Upper lobe of right lung (tissue), 1 donor: ENCODE measurements around the gene CNTN1. TPM values are rescaled to one million over a fixed set of nuclear protein-coding genes. Genes with fewer than 3 reads are reported as not detected.

Source experiments
- ATAC-seq: fragments of 200-7000 bp; cut with Tn5 transposase; one replicate; pipeline ENCODE4 v1.9.1; 2020; ENCODE audit warnings: mild to moderate bottlenecking, moderate library complexity
- DNase-seq: peaks from one replicate; pipeline ENCODE4 v3.0.0-alpha.2; 2020
- H3K27ac ChIP-seq: fragments of 200-600 bp; one replicate; pipeline ENCODE4 v1.8.0; 2022
- H3K27me3 ChIP-seq: fragments of 200-600 bp; one replicate; pipeline ENCODE4 v1.8.0; 2022; ENCODE audit warnings: mild to moderate bottlenecking
- H3K36me3 ChIP-seq: fragments of 200-600 bp; one replicate; pipeline ENCODE4 v1.8.0; 2022
- H3K4me1 ChIP-seq: fragments of 200-600 bp; one replicate; pipeline ENCODE4 v1.8.0; 2022
- H3K4me3 ChIP-seq: fragments of 200-600 bp; one replicate; pipeline ENCODE4 v1.8.0; 2022; ENCODE audit warnings: mild to moderate bottlenecking
- H3K9me3 ChIP-seq: fragments of 200-600 bp; one replicate; pipeline ENCODE4 v1.8.0; 2022
- intact Hi-C: fragments of 100-400 bp; cut with DNase I; formaldehyde crosslinking; loops from one replicate; pipeline ENCODE4 v1.11.0; 2022
- total RNA-seq: library from RNA; stranded (reverse); fragmentation: NEBNext Ultra II Directional; extraction: Animal tissue kit (Norgen Biotek cat#: 25700); gene quantifications from one replicate; pipeline ENCODE4 v1.2.1, GENCODE V29; 2021
- TF ChIP-seq, protein P1 (sequence below): fragments of 200-600 bp; IDR thresholded peaks from one replicate; pipeline ENCODE4 v1.8.0; 2022; ENCODE audit warnings: antibody characterized with exemption
- donor health status: DM: no; HTN: yes; CAD: no; lungs with severe emphysema.

The CNTN1 gene
- total RNA-seq, 1 donor from 2014 or later, result 15.1 TPM

DNA sequence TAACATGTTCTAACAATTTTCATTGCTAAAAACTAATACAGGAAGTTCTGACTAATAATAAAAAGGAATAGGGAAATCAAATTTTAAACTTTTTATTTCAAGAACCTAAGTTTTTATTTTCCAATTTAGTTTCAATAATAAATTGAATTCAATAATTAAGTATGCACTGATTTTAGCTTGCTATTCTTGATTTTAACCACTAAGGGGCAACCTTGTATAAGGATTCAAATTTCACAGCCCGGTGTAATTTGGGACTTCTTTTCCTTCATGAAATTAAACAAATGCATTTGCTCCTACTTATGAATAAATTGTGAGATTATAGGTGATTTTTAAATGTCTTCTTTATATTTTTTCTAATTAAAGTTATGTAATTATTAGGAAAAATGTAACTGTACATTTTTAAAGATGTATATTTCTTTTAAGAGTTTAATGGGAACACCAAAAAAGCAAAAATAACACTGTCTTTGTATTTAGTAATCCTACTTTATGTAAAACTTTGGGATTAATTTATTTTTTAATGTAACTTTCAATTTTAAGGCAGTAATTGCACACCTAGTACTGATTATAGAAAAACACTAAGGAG, 254.5 kb downstream of the CNTN1 start:
- Histone ChIP-seq H3K9me3 (no peaks in the 10 kb centered on the region), H3K4me1 (no peaks in the 10 kb centered on the region), H3K27me3 (no peaks in the 10 kb centered on the region), H3K4me3 (no peak overlapping the region), H3K36me3 (no peaks in the 10 kb centered on the region), H3K27ac (no peak overlapping the region)
- intact Hi-C loops, result loop anchor here (10.0 kb wide), 1 partner anchor 1078 kb away; no protein-coding TSS in a partner anchor
- ATAC-seq, result no peak
- no peak for DNase-seq
- TF ChIP-seq, protein P1, sequence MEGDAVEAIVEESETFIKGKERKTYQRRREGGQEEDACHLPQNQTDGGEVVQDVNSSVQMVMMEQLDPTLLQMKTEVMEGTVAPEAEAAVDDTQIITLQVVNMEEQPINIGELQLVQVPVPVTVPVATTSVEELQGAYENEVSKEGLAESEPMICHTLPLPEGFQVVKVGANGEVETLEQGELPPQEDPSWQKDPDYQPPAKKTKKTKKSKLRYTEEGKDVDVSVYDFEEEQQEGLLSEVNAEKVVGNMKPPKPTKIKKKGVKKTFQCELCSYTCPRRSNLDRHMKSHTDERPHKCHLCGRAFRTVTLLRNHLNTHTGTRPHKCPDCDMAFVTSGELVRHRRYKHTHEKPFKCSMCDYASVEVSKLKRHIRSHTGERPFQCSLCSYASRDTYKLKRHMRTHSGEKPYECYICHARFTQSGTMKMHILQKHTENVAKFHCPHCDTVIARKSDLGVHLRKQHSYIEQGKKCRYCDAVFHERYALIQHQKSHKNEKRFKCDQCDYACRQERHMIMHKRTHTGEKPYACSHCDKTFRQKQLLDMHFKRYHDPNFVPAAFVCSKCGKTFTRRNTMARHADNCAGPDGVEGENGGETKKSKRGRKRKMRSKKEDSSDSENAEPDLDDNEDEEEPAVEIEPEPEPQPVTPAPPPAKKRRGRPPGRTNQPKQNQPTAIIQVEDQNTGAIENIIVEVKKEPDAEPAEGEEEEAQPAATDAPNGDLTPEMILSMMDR, result peak; percentile 72

- Histone ChIP-seq H3K27ac (no peak overlapping the region), H3K4me3 (no peak overlapping the region), H3K9me3 (no peaks in the 10 kb centered on the region), H3K36me3 (no peaks in the 10 kb centered on the region), H3K27me3 (no peaks in the 10 kb centered on the region), H3K4me1 (no peaks in the 10 kb centered on the region)
- TF ChIP-seq, protein P1, result no peak
- ATAC-seq, result no peak
- no peak for DNase-seq
- intact Hi-C loops, result loop anchor here (10.0 kb wide), 1 partner anchor 1077 kb away; no protein-coding TSS in a partner anchor
Observed at GRCh38 chr12:40947797-40948196, 255.6 kb downstream of the CNTN1 start.

- H3K36me3 ChIP-seq, result no peaks in the 10 kb centered on the region
- TF ChIP-seq, protein P1, result no peak
- no peak for ATAC-seq
- no peaks in the 10 kb centered on the region for H3K9me3 ChIP-seq
- intact Hi-C loops, result no loop called here
- no peaks in the 10 kb centered on the region for H3K27me3 ChIP-seq
- no peaks in the 10 kb centered on the region for H3K4me1 ChIP-seq
- DNase-seq, result no peak
- no peak overlapping the region for H3K4me3 ChIP-seq
- H3K27ac ChIP-seq, result no peak overlapping the region
Observed at GRCh38 chr12:40953076-40953475, 260.8 kb downstream of the CNTN1 start.

DNA sequence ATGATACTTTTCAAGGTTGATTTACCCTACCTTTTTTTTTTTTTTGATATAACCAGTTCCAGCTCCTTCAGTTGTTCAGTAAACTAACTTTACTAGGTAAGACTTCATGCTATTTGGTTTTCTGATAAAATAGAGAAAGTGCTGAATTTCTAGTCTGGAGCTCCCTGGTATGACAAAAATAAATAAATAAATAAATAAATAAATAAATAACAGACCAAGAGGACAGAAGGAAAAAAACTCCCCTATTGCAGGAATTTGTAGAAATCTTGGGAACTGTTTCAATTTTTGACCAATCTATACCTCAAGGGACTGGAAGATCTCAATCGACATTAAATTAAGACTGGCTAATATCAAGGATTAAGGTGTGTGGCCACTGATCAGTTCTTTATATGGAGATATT, 265.2 kb downstream of the CNTN1 start:
- H3K4me3 ChIP-seq, result no peak overlapping the region
- TF ChIP-seq, protein P1, result no peak
- H3K27me3 ChIP-seq, result no peaks in the 10 kb centered on the region
- H3K9me3 ChIP-seq, result no peaks in the 10 kb centered on the region
- no peaks in the 10 kb centered on the region for H3K36me3 ChIP-seq
- no peak overlapping the region for H3K27ac ChIP-seq
- intact Hi-C loops, result no loop called here
- no peak for ATAC-seq
- DNase-seq, result no peak
- H3K4me1 ChIP-seq, result no peaks in the 10 kb centered on the region

- TF ChIP-seq, protein P1, result no peak
- no peaks in the 10 kb centered on the region for H3K4me1 ChIP-seq
- no peaks in the 10 kb centered on the region for H3K36me3 ChIP-seq
- H3K4me3 ChIP-seq, result no peak overlapping the region
- ATAC-seq, result no peak
- H3K27me3 ChIP-seq, result no peaks in the 10 kb centered on the region
- intact Hi-C loops, result no loop called here
- H3K27ac ChIP-seq, result no peak overlapping the region
- DNase-seq, result no peak
- no peaks in the 10 kb centered on the region for H3K9me3 ChIP-seq
Observed at GRCh38 chr12:40959041-40959440, 266.8 kb downstream of the CNTN1 start.

GRCh38 chr12:40963751-40964150, 271.5 kb downstream of the CNTN1 start:
- Histone ChIP-seq H3K27ac (no peak overlapping the region), H3K9me3 (no peaks in the 10 kb centered on the region), H3K27me3 (no peaks in the 10 kb centered on the region), H3K4me3 (no peak overlapping the region), H3K4me1 (no peaks in the 10 kb centered on the region), H3K36me3 (no peaks in the 10 kb centered on the region)
- intact Hi-C loops, result no loop called here
- DNase-seq (no peak), ATAC-seq (no peak)
- TF ChIP-seq, protein P1, result no peak
